DND-41 (cell line): ENCODE data around the gene LSS.

Source experiments
- EZH2 ChIP-seq: IDR thresholded peaks from 3 replicates; pipeline ENCODE4 v1.6.1; 2012; ENCODE audit warnings: borderline replicate concordance, low read depth, mild to moderate bottlenecking, moderate library complexity, low read length, inconsistent platforms; ENCODE audit not compliant: severe bottlenecking
- TF ChIP-seq, protein P1 (sequence below): IDR thresholded peaks from 2 replicates; pipeline ENCODE4 v1.5.1; 2012; ENCODE audit warnings: borderline replicate concordance, low read length, moderate library complexity, mild to moderate bottlenecking; ENCODE audit not compliant: poor library complexity, severe bottlenecking; ENCODE audit errors: extremely low read depth

DNA sequence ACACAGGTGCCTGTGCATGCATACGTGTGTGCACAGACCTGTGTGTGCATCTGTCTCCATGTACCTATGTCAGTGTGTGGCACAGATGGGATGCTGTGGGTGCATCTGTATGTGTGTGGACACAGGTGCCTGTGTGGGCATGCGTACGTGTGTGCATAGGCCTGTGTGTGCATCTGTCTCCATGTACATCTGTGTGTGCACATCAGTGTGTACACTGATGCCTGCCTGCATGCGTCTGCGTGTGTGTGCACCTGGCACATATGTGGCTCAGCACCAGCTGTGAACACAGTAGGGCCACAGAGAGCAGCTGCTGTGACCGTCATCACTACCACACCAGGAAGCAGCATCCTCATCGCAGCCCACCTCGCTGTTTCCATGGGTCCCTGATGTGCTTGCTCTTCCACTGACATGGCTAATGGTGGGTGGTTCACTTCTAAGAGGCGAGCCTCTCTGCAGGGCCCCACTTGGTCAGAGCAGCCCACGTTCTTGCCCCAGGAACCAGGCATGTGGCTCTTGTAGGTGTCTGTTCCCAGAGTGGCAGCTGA lies 34.7 kb downstream of the LSS start:
- TF ChIP-seq EZH2, result no peak
- TF ChIP-seq, protein P1, sequence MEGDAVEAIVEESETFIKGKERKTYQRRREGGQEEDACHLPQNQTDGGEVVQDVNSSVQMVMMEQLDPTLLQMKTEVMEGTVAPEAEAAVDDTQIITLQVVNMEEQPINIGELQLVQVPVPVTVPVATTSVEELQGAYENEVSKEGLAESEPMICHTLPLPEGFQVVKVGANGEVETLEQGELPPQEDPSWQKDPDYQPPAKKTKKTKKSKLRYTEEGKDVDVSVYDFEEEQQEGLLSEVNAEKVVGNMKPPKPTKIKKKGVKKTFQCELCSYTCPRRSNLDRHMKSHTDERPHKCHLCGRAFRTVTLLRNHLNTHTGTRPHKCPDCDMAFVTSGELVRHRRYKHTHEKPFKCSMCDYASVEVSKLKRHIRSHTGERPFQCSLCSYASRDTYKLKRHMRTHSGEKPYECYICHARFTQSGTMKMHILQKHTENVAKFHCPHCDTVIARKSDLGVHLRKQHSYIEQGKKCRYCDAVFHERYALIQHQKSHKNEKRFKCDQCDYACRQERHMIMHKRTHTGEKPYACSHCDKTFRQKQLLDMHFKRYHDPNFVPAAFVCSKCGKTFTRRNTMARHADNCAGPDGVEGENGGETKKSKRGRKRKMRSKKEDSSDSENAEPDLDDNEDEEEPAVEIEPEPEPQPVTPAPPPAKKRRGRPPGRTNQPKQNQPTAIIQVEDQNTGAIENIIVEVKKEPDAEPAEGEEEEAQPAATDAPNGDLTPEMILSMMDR, result no peak
